Activated T-cell treated with anti-CD3 and anti-CD28 coated beads, Interleukin-2, amount 50 U/mL, for 4 hours (primary cell): ENCODE data around the gene CDS1. TPM values are rescaled to one million over a fixed set of nuclear protein-coding genes. Genes with fewer than 3 reads are reported as not detected.

Source experiments
- ATAC-seq, 2 donors: fragments of 200-7000 bp; cut with Tn5 transposase; one replicate each; pipeline ENCODE4 v1.10.0; 2021
- DNase-seq: peaks from one replicate; pipeline ENCODE4 v3.0.0-alpha.2; 2020
- H3K27me3 Mint-ChIP-seq: one replicate; pipeline ENCODE4 v1.8.0; 2021; ENCODE audit warnings: low read depth, mixed read lengths
- H3K36me3 Mint-ChIP-seq: one replicate; pipeline ENCODE4 v1.8.0; 2022; ENCODE audit warnings: mixed read lengths; ENCODE audit not compliant: insufficient read depth
- H3K4me1 Mint-ChIP-seq: one replicate; pipeline ENCODE4 v1.8.0; 2021; ENCODE audit warnings: low read depth, mixed read lengths
- H3K4me3 Mint-ChIP-seq: one replicate; pipeline ENCODE4 v1.8.0; 2021; ENCODE audit warnings: mild to moderate bottlenecking, moderate library complexity, mixed read lengths
- H3K9me3 Mint-ChIP-seq: one replicate; pipeline ENCODE4 v1.8.0; 2021; ENCODE audit warnings: mixed read lengths
- total RNA-seq, 3 donors: library from RNA; stranded (reverse); gene quantifications; one replicate each; pipeline ENCODE4 v1.2.1, GENCODE V29; 2021

Gene CDS1
- total RNA-seq, 3 donors from 2014 or later: 0.11 to 0.18 (median 0.15) TPM

DNA sequence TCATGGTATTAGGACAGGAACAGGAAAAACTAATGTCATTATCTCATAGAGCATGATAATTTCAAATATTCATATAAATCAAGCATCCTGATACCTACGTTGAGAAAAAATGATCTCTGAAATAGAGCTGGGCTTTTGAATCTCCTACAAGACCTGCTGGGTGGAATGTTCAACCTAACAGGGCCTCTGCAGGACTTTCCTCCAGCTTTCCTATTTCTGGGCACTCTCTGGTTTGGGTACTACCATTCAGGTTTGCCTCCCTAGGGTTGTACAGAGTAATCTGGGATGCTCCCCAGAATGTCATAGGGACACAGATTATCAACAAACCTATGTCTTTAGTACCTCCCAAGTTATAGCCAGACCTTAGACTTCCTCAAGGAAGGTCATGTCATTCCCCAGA, 108.9 kb downstream of the CDS1 start:
- no peak overlapping the region for H3K4me3 Mint-ChIP-seq
- no peaks in the 10 kb centered on the region for H3K9me3 Mint-ChIP-seq

DNA sequence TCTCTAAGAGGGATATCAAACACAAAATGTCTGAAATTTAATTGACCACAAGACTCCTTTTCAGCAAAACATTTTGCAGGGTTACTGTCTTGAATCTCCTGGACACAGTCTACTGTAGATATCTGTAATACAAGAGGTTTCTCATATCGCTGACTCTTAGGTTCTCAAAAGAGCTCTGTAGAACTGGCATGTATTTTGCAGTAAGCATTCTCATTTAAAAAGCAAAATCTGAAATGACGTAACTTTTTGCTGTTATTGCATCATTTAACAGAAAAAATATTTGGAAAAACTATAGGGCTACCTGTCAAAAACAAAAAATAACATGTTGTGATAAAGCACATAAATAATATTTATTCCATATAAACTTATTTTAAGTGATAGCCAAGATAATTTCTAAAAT, 114.2 kb downstream of the CDS1 start:
- Mint-ChIP-seq H3K36me3 (no peaks in the 10 kb centered on the region), H3K9me3 (no peaks in the 10 kb centered on the region), H3K4me3 (no peak overlapping the region), H3K27me3 (no peaks in the 10 kb centered on the region), H3K4me1 (no peaks in the 10 kb centered on the region)
- ATAC-seq (no peak), DNase-seq (no peak)

More for the DNA sequence above, 108.9 kb downstream of the CDS1 start:
- no peaks in the 10 kb centered on the region for H3K27me3 Mint-ChIP-seq
- no peaks in the 10 kb centered on the region for H3K4me1 Mint-ChIP-seq
- ATAC-seq: no peak
- no peak for DNase-seq
- H3K36me3 Mint-ChIP-seq: no peaks in the 10 kb centered on the region

DNA sequence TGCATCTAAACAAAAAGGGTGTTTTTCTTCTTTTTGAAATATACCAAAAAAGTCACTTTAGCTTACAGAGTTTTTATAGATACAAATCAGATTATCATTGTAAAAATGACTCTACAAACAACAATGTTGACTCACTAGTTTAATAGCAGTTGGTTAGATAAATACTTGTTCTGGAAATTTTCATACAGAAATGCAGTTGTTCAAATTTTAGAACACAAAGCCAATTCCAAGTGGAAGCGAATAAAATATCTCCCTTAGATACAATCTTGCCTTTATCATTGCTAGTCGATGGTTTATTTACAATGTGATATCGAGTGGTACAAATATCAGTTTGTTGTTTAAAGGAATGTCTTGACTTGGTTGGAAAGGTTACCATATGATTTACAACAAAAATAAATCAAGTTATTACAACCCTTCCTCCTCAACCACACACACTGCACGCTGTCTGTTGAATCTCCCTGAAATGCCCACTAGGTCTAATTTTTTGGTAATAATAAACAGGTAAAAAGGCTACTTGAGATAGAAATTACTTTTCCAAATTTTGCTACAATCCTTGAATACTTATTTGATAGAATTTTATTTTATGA, 114.8 kb downstream of the CDS1 start:
- no peaks in the 10 kb centered on the region for H3K36me3 Mint-ChIP-seq
- H3K4me3 Mint-ChIP-seq: no peak overlapping the region
- no peaks in the 10 kb centered on the region for H3K27me3 Mint-ChIP-seq
- H3K9me3 Mint-ChIP-seq: no peaks in the 10 kb centered on the region
- DNase-seq (no peak), ATAC-seq (no peak)
- H3K4me1 Mint-ChIP-seq: no peaks in the 10 kb centered on the region

DNA sequence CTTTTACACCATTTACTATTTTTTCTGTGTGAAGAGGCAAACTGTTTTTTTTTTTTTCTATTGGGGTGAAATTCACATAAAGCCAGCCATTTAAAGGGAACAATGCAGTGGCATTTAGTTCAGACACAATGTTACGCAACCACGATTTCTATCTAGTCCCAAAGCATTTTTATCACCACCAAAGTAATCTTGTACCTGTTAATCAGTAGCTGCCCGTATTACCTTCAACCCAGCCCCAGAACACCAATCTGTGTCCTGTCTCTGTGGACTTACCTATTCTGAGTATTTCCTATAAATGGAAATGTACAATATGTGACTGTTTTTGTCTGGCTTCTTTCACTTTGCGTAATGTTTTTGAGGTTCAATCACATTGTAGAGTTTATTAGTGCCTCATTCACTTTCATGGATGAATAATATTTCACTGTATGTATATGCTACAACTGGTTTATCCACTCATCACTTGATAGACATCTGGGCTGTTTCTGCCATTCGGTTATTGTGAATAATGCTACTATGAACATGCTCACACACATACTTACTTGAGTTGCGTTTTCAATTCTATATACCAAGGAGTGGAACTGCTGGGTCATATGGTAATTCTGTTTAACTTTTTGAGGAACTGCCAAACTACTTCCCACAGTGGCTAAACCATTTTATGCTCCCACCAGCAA, 116.2 kb downstream of the CDS1 start:
- DNase-seq (no peak), ATAC-seq (no peak)
- no peaks in the 10 kb centered on the region for H3K36me3 Mint-ChIP-seq
- no peaks in the 10 kb centered on the region for H3K9me3 Mint-ChIP-seq
- H3K4me3 Mint-ChIP-seq: no peak overlapping the region
- H3K27me3 Mint-ChIP-seq: peaks cover 4% of the 10 kb centered on the region
- no peaks in the 10 kb centered on the region for H3K4me1 Mint-ChIP-seq

Other genes starting within 250 kb of the CDS1 start
- not detected for gene NKX6-1, start 83.8 kb upstream of the CDS1 start, total RNA-seq